KOPT-K1 (cell line): ENCODE data around the gene SMG1.
A peak's percentile ranks its signal among the peaks of the same experiment; 100 is the strongest.
"Not testable (repeated sequence)": the region's sequence is repeated elsewhere in the genome, so short reads cannot be mapped to it uniquely, and the experiment has no call there.

Experiments used
- H3K27ac ChIP-seq: fragments of 200-600 bp; sonication (generic); 2 replicates; pipeline ENCODE4 v1.5.1; 2016; ENCODE audit warnings: antibody characterized with exemption, mild to moderate bottlenecking, low read depth, low read length; ENCODE audit not compliant: poor library complexity, severe bottlenecking
- H3K36me3 ChIP-seq: fragments of 200-600 bp; sonication (generic); 2 replicates; pipeline ENCODE4 v1.5.1; 2017; ENCODE audit warnings: antibody characterized with exemption, mild to moderate bottlenecking, low read length, moderate library complexity; ENCODE audit not compliant: insufficient read depth
- H3K9me3 ChIP-seq: fragments of 200-600 bp; sonication (generic); 2 replicates; pipeline ENCODE4 v1.5.1; 2017; ENCODE audit warnings: antibody characterized with exemption, low read length, mild to moderate bottlenecking; ENCODE audit not compliant: insufficient read depth, poor library complexity, severe bottlenecking

SMG1 gene

DNA sequence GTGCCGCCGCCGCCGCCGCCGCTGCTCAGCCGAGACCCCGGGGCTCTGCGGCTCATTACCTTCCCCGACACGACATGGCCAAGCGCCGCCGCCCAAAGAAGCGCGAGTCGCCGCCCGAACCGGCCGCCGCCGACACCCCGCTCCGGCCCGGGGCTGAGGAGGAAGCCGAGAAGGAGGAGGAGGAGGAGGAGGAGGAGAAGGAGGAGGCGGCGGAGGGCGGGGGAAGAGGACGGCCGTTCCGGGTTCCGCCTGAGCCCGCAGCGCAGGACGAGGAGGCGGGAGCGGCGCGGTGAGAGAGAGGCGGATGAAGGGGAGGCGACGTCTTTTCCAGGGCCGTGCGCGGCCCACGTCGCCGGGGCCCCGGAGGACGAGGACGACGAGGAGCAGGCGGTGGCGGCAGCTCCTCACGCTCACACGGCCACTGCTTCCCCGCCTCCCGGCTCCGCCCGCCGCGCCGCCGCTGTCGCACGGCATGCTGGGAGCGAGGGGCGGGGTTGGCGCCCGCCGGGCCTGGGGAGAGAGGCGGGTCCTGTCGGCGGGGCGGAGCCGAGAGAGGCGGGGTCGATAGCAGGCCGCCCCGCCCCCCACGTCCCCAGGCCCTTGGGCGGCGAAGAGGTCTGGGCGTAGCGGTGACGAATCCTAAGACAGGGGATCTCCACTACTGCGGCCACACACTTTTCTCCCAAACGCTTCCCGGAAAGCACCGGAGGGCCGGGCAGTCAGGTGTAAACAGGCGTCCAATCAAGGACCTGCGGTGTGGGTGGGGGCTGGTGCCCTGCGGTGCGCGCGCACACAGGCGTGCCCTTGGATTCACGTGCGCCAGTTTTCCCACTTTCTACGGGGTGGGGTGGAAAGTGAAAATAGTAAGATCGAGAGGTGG, at the start of gene SMG1:
SMG1 (minus strand) TSS at position 423 of the 880 bp plus-strand sequence; CDS start at position 56, 367 bp downstream.
- H3K36me3 ChIP-seq, H3K9me3 ChIP-seq: not testable (repeated sequence)
- peak within 1 kb of the TSS; percentile 86 for H3K27ac ChIP-seq

- Histone ChIP-seq H3K36me3 (no peaks in the 10 kb centered on the region), H3K27ac (no peak overlapping the region), H3K9me3 (no peaks in the 10 kb centered on the region)
These were observed 48.9 kb upstream of the SMG1 start for GRCh38 chr16:18975109-18975508.

DNA sequence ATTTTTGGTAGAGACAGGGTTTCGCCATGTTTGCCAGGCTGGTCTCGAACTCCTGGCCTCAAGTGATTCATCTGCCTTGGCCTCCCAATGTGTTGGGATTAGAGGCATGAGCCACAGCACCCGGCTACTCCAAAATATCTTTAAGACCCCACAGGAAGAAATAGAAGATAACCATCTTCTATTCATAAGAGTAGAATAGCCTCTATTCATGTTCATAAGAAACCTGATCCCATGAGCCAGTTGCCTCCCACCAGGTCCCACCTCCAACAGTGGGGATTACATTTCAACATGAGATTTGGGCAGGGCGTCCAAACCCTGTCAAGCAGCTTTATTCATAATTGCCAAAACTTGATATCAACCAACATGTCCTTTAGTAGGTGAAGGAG, 43.6 kb upstream of the SMG1 start:
- H3K9me3 ChIP-seq: no peaks in the 10 kb centered on the region

GRCh38 chr16:18969050-18969854, 43.0 kb upstream of the SMG1 start:
- Histone ChIP-seq H3K9me3 (no peaks in the 10 kb centered on the region), H3K27ac (no peak overlapping the region), H3K36me3 (no peaks in the 10 kb centered on the region)

More for the DNA sequence above, 43.6 kb upstream of the SMG1 start:
- Histone ChIP-seq H3K36me3 (no peaks in the 10 kb centered on the region), H3K27ac (no peak overlapping the region)

- H3K36me3 ChIP-seq: no peaks in the 10 kb centered on the region
- H3K27ac ChIP-seq: no peak overlapping the region
- H3K9me3 ChIP-seq: no peaks in the 10 kb centered on the region
These were observed 40.6 kb upstream of the SMG1 start for GRCh38 chr16:18966791-18967190.

GRCh38 chr16:18965555-18965954, 39.3 kb upstream of the SMG1 start:
- H3K9me3 ChIP-seq: no peaks in the 10 kb centered on the region
- no peak overlapping the region for H3K27ac ChIP-seq

DNA sequence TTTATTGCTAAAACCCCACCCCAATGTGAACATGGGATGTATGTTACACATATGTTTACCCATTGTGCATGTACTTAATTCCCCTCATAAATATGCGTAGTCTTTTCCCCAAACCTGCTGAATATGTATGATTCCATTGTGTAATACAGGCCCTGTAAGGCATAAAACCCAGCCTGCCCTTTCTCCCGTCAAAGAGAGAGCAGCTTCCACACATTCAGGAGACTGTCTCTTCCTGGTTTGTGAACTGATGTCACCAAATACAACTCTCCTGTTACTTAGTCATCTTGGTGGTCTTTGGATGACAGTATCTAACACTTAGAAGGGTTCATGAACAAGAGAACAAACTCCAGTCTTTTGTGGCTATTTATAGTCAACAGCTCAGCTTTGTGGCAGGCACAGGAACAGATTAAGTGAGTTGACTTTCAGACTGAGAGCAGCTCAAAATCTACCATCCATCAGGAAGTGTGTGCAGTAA, 32.9 kb upstream of the SMG1 start:
- no peak overlapping the region for H3K27ac ChIP-seq
- H3K36me3 ChIP-seq: no peaks in the 10 kb centered on the region
- no peaks in the 10 kb centered on the region for H3K9me3 ChIP-seq

More at GRCh38 chr16:18965555-18965954, 39.3 kb upstream of the SMG1 start:
- H3K36me3 ChIP-seq: no peaks in the 10 kb centered on the region

- no peaks in the 10 kb centered on the region for H3K9me3 ChIP-seq
- H3K27ac ChIP-seq: no peak overlapping the region
- no peaks in the 10 kb centered on the region for H3K36me3 ChIP-seq
These were observed 32.4 kb upstream of the SMG1 start for GRCh38 chr16:18958621-18959029.

GRCh38 chr16:18956658-18957241, 30.5 kb upstream of the SMG1 start:
- H3K36me3 ChIP-seq: not testable (repeated sequence)
- peak overlapping the region; percentile 19 for H3K27ac ChIP-seq

DNA sequence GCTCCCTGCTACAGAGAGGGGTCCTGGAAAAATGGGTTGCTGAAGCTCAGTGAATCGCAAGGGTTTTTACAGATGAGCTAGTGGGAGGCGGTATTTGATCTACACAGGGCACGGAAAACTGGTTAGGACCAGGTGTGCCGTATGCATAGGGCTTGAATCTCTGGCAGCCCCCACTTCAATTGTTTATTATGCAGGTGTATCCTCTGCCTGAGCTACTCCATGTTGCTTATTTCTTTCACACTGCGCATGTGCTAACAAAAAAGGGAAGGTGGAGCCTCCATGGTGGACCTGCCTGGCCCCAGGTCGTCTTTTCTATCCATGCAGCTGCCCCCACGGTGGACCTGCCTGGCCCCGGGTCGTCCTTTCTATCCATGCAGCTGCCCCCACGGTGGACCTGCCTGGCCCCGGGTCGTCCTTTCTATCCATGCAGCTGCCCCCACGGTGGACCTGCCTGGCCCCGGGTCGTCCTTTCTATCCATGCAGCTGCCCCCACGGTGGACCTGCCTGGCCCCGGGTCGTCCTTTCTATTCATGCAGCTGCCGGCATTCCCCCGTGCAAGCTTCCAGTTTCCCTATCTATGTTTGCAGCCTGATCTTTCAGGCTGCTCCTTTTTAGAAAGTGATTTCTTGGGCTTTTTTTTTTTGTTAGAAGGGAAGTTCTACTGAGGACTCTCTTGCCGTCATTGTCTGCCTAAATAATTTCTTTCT, 29.8 kb upstream of the SMG1 start:
- H3K9me3 ChIP-seq, H3K36me3 ChIP-seq: not testable (repeated sequence)
- H3K27ac ChIP-seq: peak overlapping the region; percentile 19

More at GRCh38 chr16:18956658-18957241, 30.5 kb upstream of the SMG1 start:
- not testable (repeated sequence) for H3K9me3 ChIP-seq

DNA sequence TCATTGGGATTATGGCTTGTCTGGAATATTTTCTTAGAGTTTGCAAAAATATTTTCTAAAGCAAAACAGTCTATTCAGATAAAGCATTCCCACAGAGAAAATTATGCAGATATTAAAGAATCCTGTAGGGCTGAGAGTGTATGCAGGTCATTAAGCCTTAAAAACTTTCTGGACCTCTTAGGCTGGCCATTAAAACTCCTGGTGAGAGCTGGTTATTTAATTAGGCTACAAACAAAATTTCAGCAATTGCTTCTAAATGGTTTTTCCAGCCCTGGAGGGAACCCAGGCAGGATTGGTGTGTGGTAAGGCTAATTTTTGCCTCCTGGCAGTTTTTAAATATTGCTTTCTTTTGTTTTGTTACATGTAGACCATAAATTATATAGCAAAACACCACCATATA, 27.3 kb upstream of the SMG1 start:
- Histone ChIP-seq H3K9me3 (no peaks in the 10 kb centered on the region), H3K36me3 (no peaks in the 10 kb centered on the region), H3K27ac (no peak overlapping the region)

- Histone ChIP-seq H3K9me3 (no peaks in the 10 kb centered on the region), H3K27ac (peak overlapping the region; percentile 31), H3K36me3 (no peaks in the 10 kb centered on the region)
These were observed 24.4 kb upstream of the SMG1 start for GRCh38 chr16:18950469-18951185.

DNA sequence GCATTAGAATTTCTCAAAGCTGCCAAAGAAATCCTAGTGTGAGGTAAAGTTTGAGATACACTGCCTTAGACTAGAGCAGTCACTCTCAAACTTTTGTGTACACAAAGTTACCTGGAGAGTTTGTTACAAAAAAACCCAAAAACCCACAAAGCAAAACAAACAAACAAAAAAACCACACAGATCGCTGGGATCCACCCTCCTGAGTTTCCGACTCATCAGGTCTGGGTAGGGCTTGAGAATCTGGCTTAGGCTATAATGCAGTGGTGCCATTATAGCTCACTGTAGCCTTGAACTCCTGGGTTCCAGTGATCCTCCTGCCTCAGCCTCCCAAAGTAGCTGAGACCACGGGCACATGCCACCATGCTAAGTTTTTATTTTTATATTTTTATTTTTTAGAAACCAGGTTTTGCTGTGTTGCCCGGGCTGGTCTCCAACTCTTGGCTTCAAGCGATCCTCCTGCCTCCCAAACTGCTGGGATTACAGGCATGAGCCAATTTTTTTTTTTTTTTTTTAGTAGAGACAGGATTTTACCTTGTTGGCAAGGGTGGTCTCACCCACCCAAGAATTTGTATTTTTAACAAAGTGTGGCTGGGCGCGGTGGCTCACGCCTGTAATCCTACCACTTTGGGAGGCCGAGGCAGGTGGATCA, 22.3 kb upstream of the SMG1 start:
- Histone ChIP-seq H3K27ac (no peak overlapping the region), H3K9me3 (no peaks in the 10 kb centered on the region), H3K36me3 (no peaks in the 10 kb centered on the region)

GRCh38 chr16:18945233-18945632, 19.0 kb upstream of the SMG1 start:
- Histone ChIP-seq H3K9me3 (no peaks in the 10 kb centered on the region), H3K36me3 (no peaks in the 10 kb centered on the region), H3K27ac (no peak overlapping the region)
